Breast epithelium (tissue), 4 donors: ENCODE results near the gene CDK6. TPM values are rescaled to one million over a fixed set of nuclear protein-coding genes. Genes with fewer than 3 reads are reported as not detected.

ENCODE experiments used
- DNase-seq, 2 donors: peaks; one replicate each; pipeline ENCODE4 v3.0.0-alpha.2; 2019; ENCODE audit warnings: low spot score in 2 of 2
- H3K27ac ChIP-seq, 2 donors: fragments of 200-600 bp; sonication (generic) in 1 of 2; one replicate each; pipeline ENCODE4 v1.5.1; 2016 to 2019; ENCODE audit warnings: mild to moderate bottlenecking in 1 of 2
- H3K27me3 ChIP-seq, 2 donors: fragments of 200-600 bp; sonication (generic) in 1 of 2; one replicate each; pipeline versions ENCODE4 v1.5.1 to v1.6.0; 2017 to 2019; ENCODE audit warnings: control low read depth in 1 of 2, mild to moderate bottlenecking in 1 of 2
- H3K36me3 ChIP-seq: fragments of 200-600 bp; one replicate; pipeline ENCODE4 v1.5.1; 2019
- H3K4me1 ChIP-seq, 2 donors: fragments of 200-600 bp; sonication (generic); one replicate each; pipeline ENCODE4 v1.5.1; 2016 to 2019; ENCODE audit warnings: control low read depth in 1 of 2
- H3K4me3 ChIP-seq, 3 donors: fragments of 200-600 bp; sonication (generic); 1 replicate in 2 of 3; 2 replicates in 1 of 3; pipeline ENCODE4 v1.5.1; 2016 to 2019; ENCODE audit warnings: mild to moderate bottlenecking in 3 of 3, moderate library complexity in 2 of 3
- H3K9me3 ChIP-seq, 2 donors: fragments of 200-600 bp; sonication (generic) in 1 of 2; one replicate each; pipeline ENCODE4 v1.5.1; 2016 to 2019; ENCODE audit warnings: control low read depth in 1 of 2
- POLR2A ChIP-seq: fragments of 450-650 bp; IDR thresholded peaks from one replicate; pipeline ENCODE4 v1.6.1; 2016; ENCODE audit warnings: antibody characterized with exemption, mild to moderate bottlenecking, moderate library complexity
- POLR2AphosphoS5 ChIP-seq, 3 donors: sonication (generic); formaldehyde crosslinking; IDR thresholded peaks; one replicate each; pipeline ENCODE4 v1.6.1; 2017; ENCODE audit warnings: antibody characterized with exemption in 3 of 3
- intact Hi-C: fragments of 100-400 bp; cut with DNase I; formaldehyde crosslinking; loops from one replicate; pipeline ENCODE4 v1.15.1; 2023; ENCODE audit warnings: low total_unique reads
- total RNA-seq, 3 donors: library from RNA; depleted of rRNA; stranded (reverse); fragments of >200 nt; gene quantifications; one replicate each; pipeline ENCODE4 v1.1.0, GENCODE V29; 2016
- TF ChIP-seq, protein P1 (sequence below), 3 donors: fragments of 450-650 bp; IDR thresholded peaks; one replicate each; pipeline ENCODE4 v1.5.1; 2016 to 2017; ENCODE audit warnings: antibody characterized with exemption in 3 of 3, mild to moderate bottlenecking in 3 of 3, moderate library complexity in 3 of 3

Gene CDK6
- total RNA-seq, 3 donors from 2014 or later: 12.8 to 26.2 (median 23.6) TPM

DNA sequence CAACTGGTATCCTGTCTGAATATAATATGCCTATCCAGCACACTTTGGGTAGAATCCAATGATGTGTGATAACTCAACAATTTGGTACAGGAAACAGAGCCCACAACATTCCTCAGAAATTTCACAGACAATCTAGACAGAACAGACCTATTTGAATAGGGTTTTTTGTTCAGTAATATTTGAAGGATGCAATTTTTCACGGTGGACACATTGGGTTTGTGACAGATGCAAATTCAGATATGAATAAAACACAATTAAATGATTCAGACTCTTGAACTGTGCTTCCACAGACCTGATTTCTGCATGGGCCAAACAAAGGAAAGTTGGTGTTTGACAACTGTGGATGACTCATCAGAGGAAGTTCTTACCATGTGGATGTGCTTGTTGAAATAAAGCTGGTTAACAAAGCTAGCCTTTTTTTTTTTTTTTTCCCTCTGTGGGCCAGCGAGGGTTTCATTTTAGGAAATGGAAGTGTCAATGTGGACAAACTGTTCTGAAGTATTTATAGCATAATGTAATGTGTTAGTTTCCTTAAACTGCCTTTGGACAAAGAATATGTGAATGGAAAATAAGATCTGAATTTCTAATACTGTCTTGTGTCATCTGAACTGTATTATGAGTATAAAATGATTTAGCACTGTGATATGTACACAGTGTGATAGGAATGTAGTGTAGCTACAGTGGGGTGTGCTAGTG, 203.0 kb downstream of the CDK6 start:
- peak in 2 of 3 donors; percentile 36 to 50 for TF ChIP-seq POLR2AphosphoS5 (IDR thresholded peaks at IDR 0.05)
- TF ChIP-seq, protein P1, sequence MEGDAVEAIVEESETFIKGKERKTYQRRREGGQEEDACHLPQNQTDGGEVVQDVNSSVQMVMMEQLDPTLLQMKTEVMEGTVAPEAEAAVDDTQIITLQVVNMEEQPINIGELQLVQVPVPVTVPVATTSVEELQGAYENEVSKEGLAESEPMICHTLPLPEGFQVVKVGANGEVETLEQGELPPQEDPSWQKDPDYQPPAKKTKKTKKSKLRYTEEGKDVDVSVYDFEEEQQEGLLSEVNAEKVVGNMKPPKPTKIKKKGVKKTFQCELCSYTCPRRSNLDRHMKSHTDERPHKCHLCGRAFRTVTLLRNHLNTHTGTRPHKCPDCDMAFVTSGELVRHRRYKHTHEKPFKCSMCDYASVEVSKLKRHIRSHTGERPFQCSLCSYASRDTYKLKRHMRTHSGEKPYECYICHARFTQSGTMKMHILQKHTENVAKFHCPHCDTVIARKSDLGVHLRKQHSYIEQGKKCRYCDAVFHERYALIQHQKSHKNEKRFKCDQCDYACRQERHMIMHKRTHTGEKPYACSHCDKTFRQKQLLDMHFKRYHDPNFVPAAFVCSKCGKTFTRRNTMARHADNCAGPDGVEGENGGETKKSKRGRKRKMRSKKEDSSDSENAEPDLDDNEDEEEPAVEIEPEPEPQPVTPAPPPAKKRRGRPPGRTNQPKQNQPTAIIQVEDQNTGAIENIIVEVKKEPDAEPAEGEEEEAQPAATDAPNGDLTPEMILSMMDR (IDR thresholded peaks at IDR 0.05): no peak
- Histone ChIP-seq H3K9me3 (peaks cover 0 to 5% of the 10 kb centered on the region in 2 donors), H3K4me1 (peaks cover 0 to 14% of the 10 kb centered on the region in 2 donors), H3K27ac (peak overlapping the region; percentile 41 to 52), H3K27me3 (no peaks in the 10 kb centered on the region), H3K36me3 (no peaks in the 10 kb centered on the region), H3K4me3 (no peak overlapping the region)
- DNase-seq: no peak
- intact Hi-C loops: loop anchor here (10.0 kb wide), 1 partner anchor 201 kb away; the partner anchor contains the start of gene CDK6

DNA sequence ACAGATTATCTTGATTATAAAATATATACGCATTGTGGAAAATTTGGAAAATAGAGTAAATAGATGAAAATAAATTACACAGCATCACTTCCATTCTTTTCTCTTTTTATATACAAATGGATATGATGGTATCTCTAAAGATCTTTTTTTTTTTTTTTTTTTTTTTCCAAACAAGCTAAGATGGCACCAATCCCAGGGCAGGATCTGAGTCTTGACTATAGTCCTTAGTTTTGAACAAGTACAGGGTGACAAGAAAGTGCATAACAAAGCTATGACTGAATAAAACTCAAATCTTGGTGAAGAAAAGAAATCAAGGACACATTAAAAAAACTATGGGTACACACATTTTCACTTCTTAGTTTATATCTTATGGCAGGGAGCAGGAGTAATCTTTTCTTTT, 203.6 kb downstream of the CDK6 start:
- Histone ChIP-seq H3K4me3 (no peak overlapping the region), H3K4me1 (peaks cover 0 to 14% of the 10 kb centered on the region in 2 donors), H3K27me3 (no peaks in the 10 kb centered on the region), H3K27ac (peak overlapping the region in 1 of 2 donors; percentile 38), H3K36me3 (no peaks in the 10 kb centered on the region), H3K9me3 (peaks cover 0 to 5% of the 10 kb centered on the region in 2 donors)
- intact Hi-C loops: loop anchor here (10.0 kb wide), 1 partner anchor 202 kb away; the partner anchor contains the start of gene CDK6
- DNase-seq: no peak
- TF ChIP-seq POLR2AphosphoS5 (IDR thresholded peaks at IDR 0.05): no peak
- TF ChIP-seq, protein P1 (IDR thresholded peaks at IDR 0.05): no peak
- TF ChIP-seq POLR2A: no peak

DNA sequence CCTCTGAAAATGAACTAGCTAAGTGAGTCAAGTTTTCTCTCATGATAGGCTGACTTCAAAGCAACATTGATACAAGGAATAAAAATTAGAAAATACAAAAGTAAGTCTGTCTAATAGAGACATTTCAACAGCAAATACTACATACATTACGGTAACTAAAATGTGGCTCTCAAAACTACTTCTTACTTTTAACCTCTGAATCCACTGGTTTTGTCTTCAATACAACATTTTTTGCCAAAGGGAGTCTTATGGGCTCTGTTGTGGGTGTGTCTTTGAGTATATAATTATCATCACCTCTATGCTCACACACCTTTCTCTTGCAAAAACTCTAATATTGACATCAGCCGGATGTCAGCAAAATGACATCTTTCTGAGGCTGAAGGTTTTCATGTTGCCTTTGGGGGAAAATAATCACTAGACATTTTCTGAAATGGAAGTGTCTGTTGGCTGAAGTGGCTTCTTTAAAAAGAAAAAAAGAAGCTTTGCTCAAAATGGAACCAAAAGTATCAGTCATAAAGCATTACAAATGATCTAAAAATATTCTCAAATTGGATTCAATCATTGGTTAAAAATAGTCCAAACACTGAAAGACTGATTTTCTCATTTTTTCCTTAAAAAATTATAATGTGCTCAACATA, 204.4 kb downstream of the CDK6 start:
- TF ChIP-seq POLR2AphosphoS5 (IDR thresholded peaks at IDR 0.05) (no peak), POLR2A (no peak)
- TF ChIP-seq, protein P1 (IDR thresholded peaks at IDR 0.05): no peak
- no peak overlapping the region for H3K27ac ChIP-seq
- no peak overlapping the region for H3K4me3 ChIP-seq
- no peaks in the 10 kb centered on the region for H3K36me3 ChIP-seq
- intact Hi-C loops: loop anchor here (10.0 kb wide), 1 partner anchor 203 kb away; the partner anchor contains the start of gene CDK6
- peaks cover 0 to 5% of the 10 kb centered on the region in 2 donors for H3K9me3 ChIP-seq
- no peak for DNase-seq
- H3K4me1 ChIP-seq: peaks cover 0 to 14% of the 10 kb centered on the region in 2 donors
- no peaks in the 10 kb centered on the region for H3K27me3 ChIP-seq

DNA sequence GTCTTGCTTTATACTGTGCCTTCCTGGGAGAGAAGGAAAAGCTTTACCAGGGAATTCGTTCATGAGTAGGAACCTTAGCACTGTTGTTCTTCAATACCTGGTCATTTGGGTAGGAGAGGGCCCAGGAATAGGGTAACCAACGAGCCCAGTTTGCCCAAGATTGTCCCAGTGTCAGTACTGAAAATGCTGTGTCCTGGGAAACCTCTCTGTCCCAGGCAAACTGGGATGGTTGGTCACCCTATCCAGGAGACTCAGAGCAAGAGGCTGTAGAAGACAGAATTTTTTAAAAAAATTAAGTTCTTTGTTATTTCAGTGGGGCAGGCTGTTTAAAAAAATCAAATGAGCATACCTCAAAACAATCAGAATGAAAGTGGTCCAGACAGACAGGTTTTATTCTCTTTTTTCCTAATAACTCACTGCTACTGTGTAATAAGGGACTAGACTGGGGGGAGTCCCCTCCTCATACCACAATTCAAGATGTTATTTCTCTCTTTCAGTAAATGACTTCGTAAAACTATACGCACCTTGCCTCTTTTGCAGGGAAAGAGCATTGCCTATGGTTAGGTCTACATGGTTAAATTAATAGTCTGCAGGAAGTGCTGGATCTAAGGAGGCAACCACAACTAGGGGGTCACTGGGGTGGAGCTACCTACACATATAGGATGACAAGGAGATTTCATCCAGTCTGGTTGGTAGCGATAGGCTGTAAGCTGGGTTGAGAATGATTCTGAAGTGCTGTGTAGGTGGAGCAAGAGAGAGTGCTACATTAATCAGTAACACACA, 205.1 kb downstream of the CDK6 start:
- Histone ChIP-seq H3K36me3 (no peaks in the 10 kb centered on the region), H3K9me3 (peaks cover 0 to 5% of the 10 kb centered on the region in 2 donors), H3K4me1 (peaks cover 0 to 14% of the 10 kb centered on the region in 2 donors), H3K27me3 (no peaks in the 10 kb centered on the region), H3K27ac (no peak overlapping the region), H3K4me3 (no peak overlapping the region)
- DNase-seq: no peak
- TF ChIP-seq, protein P1 (IDR thresholded peaks at IDR 0.05): no peak
- TF ChIP-seq POLR2AphosphoS5 (IDR thresholded peaks at IDR 0.05) (no peak), POLR2A (no peak)
- intact Hi-C loops: loop anchor here (10.0 kb wide), 1 partner anchor 204 kb away; the partner anchor contains the start of gene CDK6
